HFFc6 (cell line): ENCODE measurements around the gene EPC1. TPM values are rescaled to one million over a fixed set of nuclear protein-coding genes. Genes with fewer than 3 reads are reported as not detected.

Experiments used
- DNase-seq: peaks from one replicate; pipeline ENCODE4 v3.0.0-alpha.2; 2018
- H3K27ac Mint-ChIP-seq: 2 replicates; pipeline ENCODE4 v1.8.0; 2020; ENCODE audit warnings: mild to moderate bottlenecking, mixed read lengths
- H3K27me3 Mint-ChIP-seq: 2 replicates; pipeline ENCODE4 v1.8.0; 2021; ENCODE audit warnings: mild to moderate bottlenecking, moderate library complexity, mixed read lengths; ENCODE audit not compliant: insufficient read depth
- H3K36me3 Mint-ChIP-seq: 2 replicates; pipeline ENCODE4 v1.8.0; 2021; ENCODE audit warnings: low read depth, mixed read lengths
- H3K4me1 Mint-ChIP-seq: 2 replicates; pipeline ENCODE4 v1.8.0; 2020; ENCODE audit warnings: low read depth, mixed read lengths
- H3K4me3 Mint-ChIP-seq: 2 replicates; pipeline ENCODE4 v1.8.0; 2020; ENCODE audit warnings: mild to moderate bottlenecking, moderate library complexity, mixed read lengths
- H3K9me3 Mint-ChIP-seq: 2 replicates; pipeline ENCODE4 v1.8.0; 2020; ENCODE audit warnings: mild to moderate bottlenecking, mixed read lengths
- total RNA-seq, 6 experiments: library from RNA; stranded (reverse); fragmentation: NEBNext Ultra II Directional; extraction: Animal tissue kit (Norgen Biotek cat#: 25700); gene quantifications; 2 replicates in 1 of 6; 3 replicates in 5 of 6; pipeline ENCODE4 v1.2.3, GENCODE V29; 2021
- TF ChIP-seq, protein P1 (sequence below): fragments of 200-600 bp; sonication (generic); IDR thresholded peaks from 2 replicates; pipeline ENCODE4 v1.5.0; 2021; ENCODE audit warnings: antibody characterized with exemption, mild to moderate bottlenecking

EPC1 gene
- total RNA-seq, 6 experiments from 2014 or later: 16.5 to 19.3 (median 17.5) TPM

DNA sequence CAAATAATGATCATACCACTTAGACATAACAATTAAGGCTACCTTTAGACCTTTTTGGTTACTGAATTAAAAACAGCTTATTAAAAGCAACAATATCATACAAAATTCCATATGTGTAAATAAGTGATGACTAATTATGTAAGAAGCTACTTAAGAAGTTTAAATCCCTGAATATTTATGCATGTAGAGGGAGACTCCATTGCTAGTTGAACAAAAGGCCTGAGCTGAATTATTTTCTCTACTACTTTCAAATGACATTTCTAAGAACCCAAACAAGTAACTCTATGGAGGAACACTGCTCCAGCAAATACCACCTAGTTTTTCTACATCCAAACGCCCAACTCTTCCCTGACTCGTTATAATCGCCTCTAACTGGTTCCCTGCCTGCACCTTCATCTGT, 31.5 kb downstream of the EPC1 start:
- DNase-seq: no peak
- H3K27ac Mint-ChIP-seq: peak overlapping the region; percentile 17
- H3K4me3 Mint-ChIP-seq: peak overlapping the region; percentile 4; the same call in 1 of the 2 replicates
- H3K4me1 Mint-ChIP-seq: peaks cover 55% of the 10 kb centered on the region
- H3K9me3 Mint-ChIP-seq: no peaks in the 10 kb centered on the region
- H3K36me3 Mint-ChIP-seq: no peaks in the 10 kb centered on the region; the same call in 1 of the 2 replicates
- TF ChIP-seq, protein P1, sequence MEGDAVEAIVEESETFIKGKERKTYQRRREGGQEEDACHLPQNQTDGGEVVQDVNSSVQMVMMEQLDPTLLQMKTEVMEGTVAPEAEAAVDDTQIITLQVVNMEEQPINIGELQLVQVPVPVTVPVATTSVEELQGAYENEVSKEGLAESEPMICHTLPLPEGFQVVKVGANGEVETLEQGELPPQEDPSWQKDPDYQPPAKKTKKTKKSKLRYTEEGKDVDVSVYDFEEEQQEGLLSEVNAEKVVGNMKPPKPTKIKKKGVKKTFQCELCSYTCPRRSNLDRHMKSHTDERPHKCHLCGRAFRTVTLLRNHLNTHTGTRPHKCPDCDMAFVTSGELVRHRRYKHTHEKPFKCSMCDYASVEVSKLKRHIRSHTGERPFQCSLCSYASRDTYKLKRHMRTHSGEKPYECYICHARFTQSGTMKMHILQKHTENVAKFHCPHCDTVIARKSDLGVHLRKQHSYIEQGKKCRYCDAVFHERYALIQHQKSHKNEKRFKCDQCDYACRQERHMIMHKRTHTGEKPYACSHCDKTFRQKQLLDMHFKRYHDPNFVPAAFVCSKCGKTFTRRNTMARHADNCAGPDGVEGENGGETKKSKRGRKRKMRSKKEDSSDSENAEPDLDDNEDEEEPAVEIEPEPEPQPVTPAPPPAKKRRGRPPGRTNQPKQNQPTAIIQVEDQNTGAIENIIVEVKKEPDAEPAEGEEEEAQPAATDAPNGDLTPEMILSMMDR: no peak
- peaks cover 1% of the 10 kb centered on the region; the same call in 1 of the 2 replicates for H3K27me3 Mint-ChIP-seq

DNA sequence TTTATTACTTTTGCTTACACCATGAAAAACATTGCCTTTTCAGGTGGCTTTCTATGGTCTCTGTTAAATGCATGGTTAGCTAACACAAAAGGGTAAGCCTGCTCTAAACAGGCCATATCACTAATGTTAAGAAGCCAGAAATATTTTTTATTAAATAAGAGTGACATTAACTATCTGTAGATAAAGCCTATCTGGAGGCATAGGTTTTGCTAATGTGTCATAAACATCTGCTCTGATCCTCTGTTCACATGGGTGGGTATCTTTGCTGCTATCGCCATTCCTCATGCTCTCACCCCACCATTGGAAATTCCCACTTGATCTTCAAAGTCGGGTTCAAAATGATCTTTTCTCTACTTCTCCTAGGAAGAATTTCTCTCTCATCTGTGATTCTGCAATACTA, 32.4 kb downstream of the EPC1 start:
- Mint-ChIP-seq H3K4me1 (peaks cover 54% of the 10 kb centered on the region), H3K36me3 (no peaks in the 10 kb centered on the region; the same call in 1 of the 2 replicates), H3K27ac (no peak overlapping the region)

DNA sequence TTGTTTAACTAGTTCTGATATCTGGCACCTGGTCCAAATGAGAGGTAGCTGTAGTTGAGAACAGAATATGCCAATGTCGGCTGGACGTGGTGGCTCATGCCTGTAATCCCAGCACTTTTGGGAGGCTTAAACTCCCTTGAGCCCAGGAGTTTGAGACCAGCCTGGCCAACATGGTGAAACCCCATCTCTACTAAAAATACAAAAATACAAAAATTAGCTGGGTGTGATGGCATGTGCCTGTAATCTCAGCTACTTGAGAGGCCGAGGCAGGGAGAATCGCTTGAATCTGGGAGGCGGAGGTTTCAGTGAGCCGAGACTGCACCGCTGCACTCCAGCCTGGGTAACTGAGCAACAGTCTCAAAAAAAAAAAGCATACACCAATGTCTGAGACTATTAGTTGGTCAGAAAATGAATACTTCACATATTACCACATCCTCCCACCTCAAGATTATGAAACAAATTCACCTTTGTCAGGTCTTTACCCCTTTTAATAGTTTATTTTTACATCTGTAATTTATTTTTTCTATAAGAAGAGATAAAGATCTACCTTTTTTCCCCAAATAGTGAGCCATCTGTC, 38.8 kb downstream of the EPC1 start:
- H3K4me1 Mint-ChIP-seq: peaks cover 8% of the 10 kb centered on the region
- no peak overlapping the region for H3K4me3 Mint-ChIP-seq
- H3K27me3 Mint-ChIP-seq: peaks cover 1% of the 10 kb centered on the region; the same call in 1 of the 2 replicates
- TF ChIP-seq, protein P1: no peak
- H3K36me3 Mint-ChIP-seq: peaks cover 22% of the 10 kb centered on the region
- no peaks in the 10 kb centered on the region for H3K9me3 Mint-ChIP-seq
- H3K27ac Mint-ChIP-seq: no peak overlapping the region
- no peak for DNase-seq

More for the DNA sequence above, 32.4 kb downstream of the EPC1 start:
- Mint-ChIP-seq H3K27me3 (peaks cover 1% of the 10 kb centered on the region; the same call in 1 of the 2 replicates), H3K4me3 (no peak overlapping the region), H3K9me3 (no peaks in the 10 kb centered on the region)
- TF ChIP-seq, protein P1: no peak
- no peak for DNase-seq

DNA sequence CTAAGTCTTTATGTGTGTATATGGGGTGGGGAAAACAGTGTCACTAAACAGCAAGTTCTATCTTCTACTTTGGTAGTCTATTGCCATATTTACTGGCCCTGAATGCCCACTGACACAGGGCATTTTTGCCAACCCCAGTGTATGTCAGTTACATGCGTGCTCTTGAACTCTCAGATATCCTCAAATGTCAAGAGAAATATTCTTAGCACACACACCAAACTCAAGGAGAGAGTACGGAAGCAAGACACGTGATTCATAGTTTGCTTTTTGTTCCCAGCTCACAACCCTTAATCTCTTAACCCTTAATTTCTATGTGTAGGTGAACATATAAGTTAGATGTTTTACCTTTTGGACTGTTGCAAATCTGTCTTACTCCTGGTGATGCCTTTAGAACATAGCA, 39.3 kb downstream of the EPC1 start:
- Mint-ChIP-seq H3K36me3 (peaks cover 25% of the 10 kb centered on the region), H3K27ac (no peak overlapping the region; the same call in 1 of the 2 replicates), H3K27me3 (peaks cover 1% of the 10 kb centered on the region; the same call in 1 of the 2 replicates), H3K4me1 (peaks cover 5% of the 10 kb centered on the region; the same call in 1 of the 2 replicates), H3K4me3 (no peak overlapping the region), H3K9me3 (no peaks in the 10 kb centered on the region)
- TF ChIP-seq, protein P1: no peak
- no peak for DNase-seq

DNA sequence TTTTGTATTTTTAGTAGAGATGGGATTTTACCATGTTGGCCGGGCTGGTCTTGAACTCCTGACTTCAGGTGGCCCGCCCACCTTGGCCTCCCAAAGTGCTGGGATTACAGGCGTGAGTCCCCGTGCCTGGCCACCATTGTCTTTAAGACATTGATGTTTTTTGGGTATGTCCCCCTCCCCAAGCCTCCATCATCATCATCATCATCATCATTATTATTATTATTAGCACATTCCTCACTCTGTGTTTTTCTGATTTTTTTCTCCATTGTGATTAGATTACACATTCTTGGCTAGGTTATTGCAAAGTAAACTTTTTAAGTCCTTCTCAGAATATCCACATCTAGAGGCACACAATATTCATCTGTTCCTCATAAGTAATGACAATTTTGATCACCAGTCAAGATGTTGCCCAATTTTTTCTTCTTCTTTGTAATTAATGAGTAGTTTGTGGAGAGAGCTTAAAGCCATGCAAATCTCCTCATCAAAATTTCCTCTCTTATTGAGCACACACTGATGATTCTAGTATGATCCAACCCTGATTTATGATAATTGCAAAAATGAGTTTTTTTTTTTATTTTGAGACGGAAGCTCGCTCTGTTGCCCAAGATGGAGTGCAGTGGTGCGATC, 47.5 kb downstream of the EPC1 start:
- no peak for DNase-seq
- no peaks in the 10 kb centered on the region for H3K9me3 Mint-ChIP-seq
- no peaks in the 10 kb centered on the region for H3K27me3 Mint-ChIP-seq
- H3K27ac Mint-ChIP-seq: peak overlapping the region; percentile 81
- H3K4me1 Mint-ChIP-seq: peaks cover 41% of the 10 kb centered on the region
- peaks cover 42% of the 10 kb centered on the region for H3K36me3 Mint-ChIP-seq
- H3K4me3 Mint-ChIP-seq: no peak overlapping the region; the same call in 1 of the 2 replicates
- TF ChIP-seq, protein P1: no peak
